HepG2 (cell line): ENCODE measurements around the gene KCNIP3. TPM values are rescaled to one million over a fixed set of nuclear protein-coding genes. Genes with fewer than 3 reads are reported as not detected.
A peak's percentile ranks its signal among the peaks of the same experiment; 100 is the strongest.

Source experiments
- ATAC-seq: fragments of 200-7000 bp; cut with Tn5 transposase; 3 replicates; pipeline ENCODE4 v1.9.1; 2020; ENCODE audit warnings: mild to moderate bottlenecking, moderate library complexity
- BruUV-seq: library from RNA; stranded (reverse); fragments of 400-500 nt; replicated peaks from 2 replicates; lab custom pipeline; 2021; lab: Mats Ljungman, UMichigan
- CTCF ChIA-PET: fragments of 300-600 bp; formaldehyde crosslinking; extraction: SDS; loops from one replicate; lab custom pipeline; 2021; ENCODE audit warnings: low total read pairs, inconsistent platforms, low intra/inter-chr PET ratio; lab: Yijun Ruan, JAX
- POLR2A ChIA-PET: fragments of 350-600 bp; sonication (Branson Sonifier 250); formaldehyde crosslinking; loops from one replicate; lab custom pipeline; 2020; ENCODE audit warnings: antibody characterized with exemption, inconsistent platforms; lab: Yijun Ruan, JAX
- DNase-seq: peaks from one replicate; pipeline ENCODE4 v3.0.0-alpha.2; 2015; ENCODE audit warnings: low spot score
- FAIRE-seq: peaks from 3 replicates; lab custom pipeline; 2011; peaks lifted over from hg19 to GRCh38; lab: Jason Lieb, UNC
- H2AFZ ChIP-seq: one replicate; pipeline ENCODE4 v1.6.1; 2011; ENCODE audit warnings: low read length, inconsistent platforms
- H3K27ac ChIP-seq: fragments of 300-600 bp; 3 replicates; pipeline ENCODE4 v1.8.0; 2011; ENCODE audit warnings: mixed run types, mild to moderate bottlenecking, mixed read lengths, low read length, inconsistent platforms; ENCODE audit not compliant: insufficient read depth; ENCODE audit errors: extremely low read length
- H3K27me3 ChIP-seq, 2 experiments: fragments of 200-600 bp in 1 of 2; 2 replicates in 1 of 2; 3 replicates in 1 of 2; pipeline versions ENCODE4 v1.6.0 to v1.8.0; 2011; ENCODE audit warnings: low read length in 2 of 2, mild to moderate bottlenecking in 2 of 2, moderate library complexity in 2 of 2, inconsistent platforms in 1 of 2; ENCODE audit not compliant: insufficient read depth in 2 of 2, control insufficient read depth in 1 of 2
- H3K36me3 ChIP-seq, 2 experiments: fragments of 200-600 bp in 1 of 2; replicated peaks in 1 of 2; 2 replicates in 1 of 2; 3 replicates in 1 of 2; pipeline versions ENCODE4 v1.5.1 to v1.8.0; 2011; ENCODE audit warnings: low read length in 2 of 2, inconsistent platforms in 1 of 2; ENCODE audit not compliant: insufficient read depth in 2 of 2, control insufficient read depth in 1 of 2
- H3K4me1 ChIP-seq: 2 replicates; pipeline ENCODE4 v1.5.1; 2012; ENCODE audit warnings: low read length, inconsistent platforms; ENCODE audit not compliant: insufficient read depth
- H3K4me2 ChIP-seq: 2 replicates; pipeline ENCODE4 v1.6.0; 2011; ENCODE audit warnings: low read depth, low read length, inconsistent platforms
- H3K4me3 ChIP-seq, 3 experiments: fragments of 200-600 bp in 1 of 3; sonication (generic), shearing (Covaris generic) in 1 of 3; replicated peaks in 1 of 3; 2 replicates each; pipeline ENCODE4 v1.5.1; 2011 to 2016; ENCODE audit warnings: low read length in 3 of 3, inconsistent platforms in 2 of 3, low read depth in 2 of 3, mild to moderate bottlenecking in 2 of 3, control low read depth in 1 of 3, mixed read lengths in 1 of 3; ENCODE audit not compliant: insufficient read depth in 1 of 3
- H3K79me2 ChIP-seq: one replicate; pipeline ENCODE4 v1.6.1; 2011; ENCODE audit warnings: low read length, inconsistent platforms; ENCODE audit not compliant: insufficient read depth
- H3K9ac ChIP-seq: 2 replicates; pipeline ENCODE4 v1.6.0; 2011; ENCODE audit warnings: mild to moderate bottlenecking, low read depth, low read length, inconsistent platforms; ENCODE audit not compliant: insufficient read depth
- H3K9me3 ChIP-seq: 2 replicates; pipeline ENCODE4 v1.5.1; 2012; ENCODE audit warnings: mild to moderate bottlenecking, low read length
- H4K20me1 ChIP-seq: 2 replicates; pipeline ENCODE4 v1.6.0; 2011; ENCODE audit warnings: inconsistent platforms, mild to moderate bottlenecking, low read length, moderate library complexity; ENCODE audit not compliant: insufficient read depth
- SRSF9 ChIP-seq: fragments of 200-400 bp; formaldehyde crosslinking; IDR thresholded peaks from 2 replicates; pipeline ENCODE4 v1.6.1; 2018; ENCODE audit warnings: borderline replicate concordance, mild to moderate bottlenecking, low read depth, low read length; ENCODE audit not compliant: insufficient read depth, poor library complexity, severe bottlenecking
- ZNF263 ChIP-seq: sonication (generic); formaldehyde crosslinking; IDR thresholded peaks from 2 replicates; pipeline ENCODE4 v1.4.0; 2020; ENCODE audit warnings: missing genetic modification reagents
- ZNF354B ChIP-seq: sonication (generic); formaldehyde crosslinking; IDR thresholded peaks from 2 replicates; pipeline ENCODE4 v1.8.0; 2022; ENCODE audit warnings: mild to moderate bottlenecking, missing genetic modification reagents
- ZNF883 ChIP-seq: sonication (generic); formaldehyde crosslinking; IDR thresholded peaks from 2 replicates; pipeline ENCODE4 v1.5.1; 2020; ENCODE audit warnings: mild to moderate bottlenecking, missing genetic modification reagents; ENCODE audit errors: not compliant biosample characterization
- WGBS: methylation state at CpG from one replicate; pipeline ENCODE4 v1.1.6; 2017; ENCODE audit warnings: low lambda C conversion rate; 5-methylcytosine and 5-hydroxymethylcytosine counted together
- in situ Hi-C: cut with HindIII; loops from 2 replicates; pipeline ENCODE4 v1.10.0; 2017; ENCODE audit warnings: low pct_unique_long_range_greater_than_20kb; ENCODE audit not compliant: extremely low pct_ligation_motif_present
- intact Hi-C: fragments of 100-400 bp; cut with micrococcal nuclease; formaldehyde crosslinking; loops from one replicate; pipeline ENCODE4 v1.10.0; 2022; ENCODE audit not compliant: unreplicated experiment
- polyA plus RNA-seq, 8 experiments: library from polyadenylated mRNA; depleted of rRNA in 3 of 8; stranded (reverse) in 7 of 8; unstranded in 1 of 8; fragments of >200 nt; fragmentation: Illumina TruSeq in 4 of 8; extraction: Trizol in 4 of 8; gene quantifications; 2 replicates each; pipeline versions ENCODE4 v1.2.1 to v1.2.3, GENCODE V29; 2011 to 2016; ENCODE audit warnings: low read depth in 4 of 8, missing spikeins in 1 of 8, mixed read lengths in 1 of 8; ENCODE audit not compliant: insufficient read depth in 1 of 8
- total RNA-seq, 5 experiments: library from RNA; depleted of rRNA; stranded (reverse); fragments of >200 nt; fragmentation: Illumina TruSeq; extraction: Trizol; gene quantifications; 2 replicates each; pipeline ENCODE4 v1.2.3, GENCODE V29; 2016; ENCODE audit warnings: low read depth in 1 of 5

The KCNIP3 gene
- total and polyA plus RNA-seq, 2 of the 13 experiments (the other 11 are each of a cell fraction or from before 2014, with no cell fraction given): not detected

GRCh38 chr2:95276888-95277245, 20.3 kb upstream of the KCNIP3 start:
- 93% methylated on average over 3 of the region's 9 CpGs for WGBS
- in situ Hi-C loops (no loop called here), intact Hi-C loops (no loop called here)
- DNase-seq (no peak), ATAC-seq (no peak), FAIRE-seq (no peak)
- no peaks in the 10 kb centered on the region for H3K36me3 ChIP-seq
- H3K9ac ChIP-seq: no peak overlapping the region
- peaks cover 6 to 29% of the 10 kb centered on the region in 2 experiments; a peak in 4 of 5 replicates for H3K27me3 ChIP-seq
- no TSS peak for BruUV-seq
- CTCF ChIA-PET: no interaction called here
- no peaks in the 10 kb centered on the region for H3K4me1 ChIP-seq
- H3K27ac ChIP-seq: no peak overlapping the region
- no peak for TF ChIP-seq ZNF354B (CRISPR knock-in tag)
- POLR2A ChIA-PET: no interaction called here
- H3K79me2 ChIP-seq: no peaks in the 10 kb centered on the region
- H2AFZ ChIP-seq: no peak overlapping the region
- no peaks in the 10 kb centered on the region for H4K20me1 ChIP-seq
- no peak overlapping the region for H3K4me2 ChIP-seq
- H3K4me3 ChIP-seq: no peak overlapping the region
- H3K9me3 ChIP-seq: no peaks in the 10 kb centered on the region

- 7% methylated on average over 6 of the region's 11 CpGs for WGBS
- TF ChIP-seq SRSF9 (no peak), ZNF883 (CRISPR knock-in tag) (no peak), ZNF263 (CRISPR knock-in tag) (0 out of 2 replicates have a peak, but pooled peaks have one; percentile 43)
- TF ChIP-seq, all 625 proteins: peak for 1
- Histone ChIP-seq H2AFZ (no peak overlapping the region), H4K20me1 (no peaks in the 10 kb centered on the region), H3K27me3 (peaks cover 7 to 29% of the 10 kb centered on the region in 2 experiments; a peak in 4 of 5 replicates), H3K79me2 (no peaks in the 10 kb centered on the region), H3K4me2 (no peak overlapping the region), H3K4me3 (no peak overlapping the region), H3K9me3 (no peaks in the 10 kb centered on the region), H3K27ac (no peak overlapping the region), H3K9ac (no peak overlapping the region), H3K36me3 (no peaks in the 10 kb centered on the region), H3K4me1 (no peaks in the 10 kb centered on the region)
- POLR2A ChIA-PET: no interaction called here
- peak; percentile 24 for ATAC-seq
- DNase-seq: peak; percentile 12
- intact Hi-C loops: no loop called here
- BruUV-seq: no TSS peak
- in situ Hi-C loops: no loop called here
- no peak for FAIRE-seq
- CTCF ChIA-PET: no interaction called here
Observed at GRCh38 chr2:95277246-95277906, 19.8 kb upstream of the KCNIP3 start.
